GM18873 (cell line): ENCODE measurements around the gene NOL4L.

Experiments used
- ATAC-seq: cut with Tn5 transposase; IDR thresholded peaks from one replicate; pipeline ENCODE4 v1.9.1; 2021; ENCODE audit warnings: mild to moderate bottlenecking, moderate library complexity, moderate number of reproducible peaks; ENCODE audit not compliant: unreplicated experiment, low FRiP score

The NOL4L gene

DNA sequence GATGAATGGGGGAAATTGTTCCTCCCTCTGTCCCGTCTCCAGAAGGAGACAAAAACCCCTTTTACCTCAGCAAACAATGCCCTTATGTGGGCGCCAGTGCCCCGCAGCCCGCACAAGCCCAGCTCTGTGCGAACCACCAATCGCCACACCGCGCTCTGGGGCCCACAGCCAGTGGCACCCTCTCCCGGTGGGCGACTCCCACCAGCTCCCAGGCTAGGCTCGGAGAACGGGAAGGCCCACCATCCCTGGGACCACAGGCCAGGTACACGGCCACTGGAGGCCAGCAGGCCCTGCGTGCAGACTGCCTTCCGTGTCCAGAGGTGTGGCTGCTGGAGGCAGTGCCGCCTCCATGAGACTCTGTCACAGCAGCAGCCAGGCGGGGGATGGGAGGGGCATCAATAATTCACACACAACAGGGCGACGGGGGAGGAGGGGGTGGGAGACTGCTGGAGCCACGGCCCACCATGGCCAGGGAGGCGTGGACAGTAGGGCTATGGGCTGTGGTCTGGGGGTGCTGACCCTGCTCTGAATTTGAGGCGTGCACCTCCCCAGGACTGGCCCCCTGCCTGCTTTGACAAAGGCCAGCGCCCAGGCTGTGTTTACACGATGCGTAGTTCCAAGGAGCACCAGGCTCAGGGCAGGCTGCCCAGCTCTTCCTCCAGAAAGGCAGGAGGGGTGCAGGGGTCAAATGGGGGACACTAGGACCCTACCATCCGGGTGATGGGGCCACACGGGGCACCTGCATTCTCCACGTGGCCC is 121.3 kb downstream of the NOL4L start:
- no peak for ATAC-seq

DNA sequence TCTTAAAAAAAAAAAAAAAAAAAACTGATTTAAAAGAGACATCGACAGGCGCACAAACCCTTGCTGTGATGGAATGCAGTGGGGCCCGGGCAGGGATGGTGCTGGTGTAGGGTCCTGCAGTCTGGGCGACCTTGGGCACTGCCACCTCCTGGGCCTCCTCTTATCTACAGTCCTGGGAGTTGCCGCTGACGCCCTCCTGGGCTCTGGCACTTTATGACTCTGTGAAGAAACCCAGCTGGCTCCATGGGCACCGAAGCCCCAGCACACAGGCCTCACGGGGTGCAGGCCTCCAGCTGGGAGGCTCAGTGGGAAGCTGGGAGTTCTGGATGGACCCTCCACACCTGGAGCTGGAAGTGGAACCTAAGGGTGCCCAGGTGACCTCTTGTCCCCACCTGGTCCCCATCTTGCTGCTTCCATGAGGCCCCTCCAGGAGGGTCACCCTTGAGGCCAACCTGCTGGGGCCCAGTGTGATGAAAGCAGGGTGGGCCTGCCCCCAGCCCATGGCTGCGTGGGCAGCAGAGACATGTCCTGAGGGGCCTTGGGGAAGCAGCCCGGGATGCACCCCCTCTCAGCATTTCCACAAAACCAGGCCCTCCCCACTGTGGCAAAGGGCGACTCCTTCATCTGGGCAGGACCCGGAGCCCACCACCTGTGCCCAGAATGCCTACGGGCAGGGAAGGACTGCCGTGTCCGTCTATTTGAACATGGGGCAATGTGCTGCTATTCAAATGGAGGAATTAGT is 122.1 kb downstream of the NOL4L start:
- ATAC-seq: no peak

DNA sequence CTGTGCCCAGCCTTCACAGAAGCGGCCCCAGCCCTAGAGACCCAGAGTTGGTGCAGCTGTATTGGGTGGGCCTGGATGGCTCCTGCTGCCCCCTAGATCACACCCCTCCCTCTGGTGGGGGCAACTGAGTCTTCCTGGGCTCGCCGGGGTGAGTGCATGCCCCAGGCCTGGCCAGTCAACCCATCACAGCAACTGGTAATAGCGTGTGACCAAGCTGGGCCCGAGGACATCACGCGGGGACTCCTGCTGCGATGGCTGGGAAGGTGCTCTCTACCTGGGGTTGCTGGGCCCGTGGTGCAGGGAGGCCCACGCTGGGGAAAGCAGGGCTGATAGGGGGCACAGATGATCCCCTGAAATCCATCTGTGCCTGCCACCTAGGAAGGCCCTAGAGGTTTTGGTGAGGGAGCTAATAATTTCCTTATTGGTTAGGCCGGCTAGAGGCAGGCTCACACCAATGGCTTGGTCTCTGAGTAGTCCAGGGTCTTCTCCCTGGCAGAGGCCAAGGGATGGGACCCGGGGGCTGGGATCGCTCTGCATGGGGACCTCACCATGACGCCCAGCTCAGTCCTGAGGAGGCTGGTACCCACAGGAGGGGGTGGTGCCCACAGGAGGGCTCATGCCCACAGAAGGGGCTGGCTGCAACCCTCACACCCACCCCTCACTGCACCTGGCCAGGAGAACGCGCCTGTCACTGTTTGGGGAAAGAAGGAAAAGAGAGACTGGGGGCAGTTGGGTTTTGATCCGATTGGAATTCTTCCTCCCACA is 123.1 kb downstream of the NOL4L start:
- ATAC-seq: no peak

DNA sequence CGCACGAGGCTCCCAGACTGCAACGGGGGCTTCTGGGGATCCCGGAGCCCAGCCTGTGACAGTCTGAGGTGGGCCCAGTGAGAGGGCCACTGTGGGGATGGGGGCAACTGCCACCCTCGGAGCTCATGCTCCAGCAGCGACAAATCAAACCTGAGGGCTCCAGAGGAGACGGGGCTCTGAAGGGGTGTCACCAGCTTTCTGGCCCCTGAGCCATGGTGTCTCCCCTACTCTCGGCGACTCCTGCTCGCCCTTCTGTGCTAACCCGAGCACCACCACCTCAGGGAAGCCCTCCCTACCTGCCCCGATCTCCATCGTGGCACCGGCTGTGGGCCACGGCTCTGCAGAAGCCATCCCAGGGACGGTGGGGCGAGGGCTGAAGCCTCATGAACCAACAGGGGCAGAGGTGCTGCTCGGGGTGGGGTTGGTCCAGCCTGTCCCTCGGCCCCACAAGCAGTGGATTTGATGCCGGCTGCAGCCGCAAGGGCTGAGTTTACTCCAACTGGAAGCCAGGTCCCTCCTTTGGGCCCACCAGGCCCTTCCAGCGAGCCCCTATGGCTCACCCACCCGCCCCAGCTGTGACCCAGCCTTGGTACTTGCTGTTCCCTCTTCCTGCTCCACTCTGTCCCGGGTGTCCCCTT is 124.3 kb downstream of the NOL4L start:
- no peak for ATAC-seq

DNA sequence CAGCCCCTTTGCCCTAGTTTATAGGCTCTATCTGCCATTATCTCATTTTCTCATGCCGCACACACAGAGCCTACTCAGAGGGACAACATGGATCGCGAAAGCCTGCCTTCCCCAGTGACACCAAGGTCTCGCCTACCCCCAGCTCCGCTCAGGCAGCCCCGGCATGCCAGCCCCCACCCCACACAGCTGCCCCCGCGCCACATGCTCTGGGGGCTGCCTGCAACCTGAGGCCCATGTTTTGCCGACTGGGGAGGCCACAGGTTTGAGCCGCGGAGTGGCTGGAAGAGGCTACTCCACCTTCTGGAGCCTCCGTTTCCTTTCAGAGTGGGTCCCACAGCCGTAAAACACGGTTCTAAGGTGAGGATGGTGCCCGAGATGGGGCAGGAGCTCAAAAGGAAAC is 124.9 kb downstream of the NOL4L start:
- no peak for ATAC-seq

DNA sequence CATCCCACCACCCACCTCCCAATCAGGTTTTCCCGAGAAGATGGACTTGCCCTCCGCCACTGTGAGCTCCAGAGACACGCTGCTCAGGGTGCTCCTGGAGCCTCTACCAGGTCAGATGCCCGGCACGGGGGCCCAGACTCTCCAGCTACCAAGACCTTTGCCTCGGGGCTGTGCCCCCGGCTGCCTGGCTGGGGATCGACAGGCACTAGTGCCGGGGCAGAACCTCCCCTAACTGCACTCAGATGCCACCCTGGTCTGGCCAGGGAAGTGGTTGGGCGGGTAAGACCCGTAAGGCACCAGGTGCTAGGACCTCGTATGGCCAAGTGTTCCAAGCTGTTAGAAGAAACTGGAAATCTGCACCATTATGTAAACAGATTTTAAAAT is 126.3 kb downstream of the NOL4L start:
- no peak for ATAC-seq

DNA sequence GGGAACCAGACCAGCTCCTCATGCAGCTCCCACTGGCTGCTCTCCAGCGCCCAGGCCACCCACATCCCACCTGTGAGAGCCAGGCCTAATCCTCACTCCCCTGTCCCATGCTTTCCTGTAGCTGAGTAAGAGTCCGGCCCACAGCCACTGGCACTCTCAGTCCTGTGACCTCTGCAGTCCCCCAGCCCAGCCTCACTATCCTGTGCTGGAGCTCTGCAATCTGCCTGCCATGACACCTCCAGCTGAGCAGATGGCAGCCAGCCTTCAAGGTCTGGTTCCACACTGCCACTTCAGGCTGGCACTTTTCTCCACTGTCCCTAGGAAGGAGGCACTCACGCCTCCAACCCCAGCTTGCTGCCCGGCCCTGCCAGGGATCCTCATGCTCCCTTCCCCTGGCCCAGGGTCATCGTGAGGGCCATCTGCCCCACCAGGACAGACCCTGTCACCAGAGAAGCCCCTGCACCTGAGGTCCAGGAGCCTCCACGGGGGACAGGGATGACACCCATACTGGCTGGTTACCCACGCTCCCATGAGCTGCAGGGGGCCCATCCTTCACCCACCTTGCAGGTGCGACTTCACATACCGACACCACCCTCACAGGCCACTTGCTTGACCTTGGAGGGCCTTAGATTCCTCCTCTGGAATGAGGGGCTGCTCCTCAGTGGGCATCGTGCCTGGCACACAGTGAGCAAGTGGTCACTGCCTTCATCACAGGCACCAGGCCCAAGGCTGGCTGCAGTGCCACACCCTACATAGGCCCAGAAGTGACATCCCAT is 126.9 kb downstream of the NOL4L start:
- no peak for ATAC-seq

DNA sequence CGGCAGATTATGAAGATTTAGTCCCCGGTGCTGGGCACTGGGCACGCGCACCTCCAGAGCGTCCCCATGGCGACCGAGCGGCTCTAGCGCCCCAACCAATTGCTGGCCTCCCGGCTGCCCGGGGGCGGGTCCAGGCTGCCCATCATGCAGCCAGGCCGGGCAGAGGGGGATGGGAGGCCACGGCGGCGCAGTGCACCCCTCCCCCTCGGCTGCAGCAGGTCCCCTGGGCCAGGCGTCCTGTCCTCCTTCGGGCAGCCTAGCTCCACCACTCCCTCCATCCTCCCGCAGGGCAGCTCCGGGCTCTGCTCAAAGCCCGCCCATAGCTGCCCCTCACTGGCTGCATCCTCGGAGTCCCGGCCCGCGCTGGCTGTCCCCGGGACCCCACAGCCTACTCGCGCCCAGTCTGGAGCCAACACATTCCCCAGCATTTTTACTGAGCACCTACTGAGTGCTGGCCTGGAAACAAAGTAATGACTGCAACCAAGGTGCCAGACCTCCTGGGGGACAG is 127.6 kb downstream of the NOL4L start:
- ATAC-seq: no peak

DNA sequence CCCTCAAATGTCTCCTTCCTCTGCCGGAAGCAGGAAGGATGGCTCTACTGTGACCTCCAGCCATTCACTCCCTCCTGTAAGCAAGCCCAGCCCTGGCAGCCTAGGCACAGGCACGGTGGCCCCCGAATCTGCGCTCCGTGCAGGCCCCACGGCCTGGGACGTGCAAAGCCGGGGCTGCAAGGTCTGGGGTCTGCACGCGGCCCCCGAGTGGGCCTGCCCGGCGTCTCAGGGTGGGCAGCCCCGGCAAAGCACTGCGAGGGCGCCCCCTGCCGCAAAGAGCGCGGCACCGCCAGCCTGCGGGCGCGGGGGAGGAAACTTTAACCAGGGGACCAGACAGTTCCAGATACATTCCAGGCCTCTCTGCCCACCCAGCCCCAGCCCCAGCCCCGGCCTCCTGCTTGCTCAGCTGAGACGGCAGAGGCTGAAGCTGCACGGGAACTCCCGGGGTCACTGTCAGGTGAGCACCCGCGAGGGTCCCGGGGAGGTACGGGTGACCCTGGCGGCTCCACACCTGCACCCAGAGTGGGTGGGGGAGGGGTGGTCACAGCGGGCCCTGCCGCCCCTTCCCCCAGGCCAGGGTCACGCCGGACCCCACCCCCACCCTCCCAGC is 128.2 kb downstream of the NOL4L start:
- ATAC-seq: no peak

DNA sequence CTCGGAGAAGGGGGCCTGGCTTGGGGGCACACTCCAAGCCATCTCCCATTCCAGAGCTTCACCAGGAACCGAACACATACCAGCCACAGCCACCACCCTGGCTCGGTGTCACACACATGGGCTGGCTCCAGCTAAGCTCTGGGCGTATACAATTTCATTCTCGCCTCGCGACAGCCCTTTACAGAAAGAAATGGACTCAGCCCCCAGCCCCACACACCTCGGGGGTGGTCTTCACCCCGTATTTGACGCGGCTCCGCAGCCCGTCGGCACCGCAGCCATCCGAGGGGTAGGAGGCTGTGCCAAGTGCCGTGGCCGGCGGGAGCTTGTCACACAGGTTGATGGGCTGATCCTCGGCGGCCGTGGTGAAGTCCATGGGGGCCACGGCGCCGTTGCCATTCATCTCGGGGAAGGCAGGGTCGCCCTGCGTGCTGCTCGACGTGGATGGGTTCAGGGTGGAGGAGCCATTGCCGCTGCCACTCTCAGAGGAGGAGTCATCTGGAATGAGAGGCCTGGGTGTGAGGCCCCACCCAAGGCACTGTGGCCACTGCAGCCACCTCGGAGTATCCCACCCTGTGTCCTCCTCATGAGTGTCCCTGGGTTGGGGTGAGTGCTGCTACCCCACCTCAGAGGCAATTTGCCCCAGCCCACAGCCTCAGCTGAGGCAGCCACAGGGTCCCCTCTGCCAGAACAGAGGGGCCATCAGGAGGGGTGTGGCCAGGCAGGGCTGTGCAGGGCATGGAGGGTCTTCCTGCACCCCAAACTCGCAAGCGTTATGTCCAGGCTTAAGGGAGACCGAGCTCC is 129.0 kb downstream of the NOL4L start:
- ATAC-seq: no peak

DNA sequence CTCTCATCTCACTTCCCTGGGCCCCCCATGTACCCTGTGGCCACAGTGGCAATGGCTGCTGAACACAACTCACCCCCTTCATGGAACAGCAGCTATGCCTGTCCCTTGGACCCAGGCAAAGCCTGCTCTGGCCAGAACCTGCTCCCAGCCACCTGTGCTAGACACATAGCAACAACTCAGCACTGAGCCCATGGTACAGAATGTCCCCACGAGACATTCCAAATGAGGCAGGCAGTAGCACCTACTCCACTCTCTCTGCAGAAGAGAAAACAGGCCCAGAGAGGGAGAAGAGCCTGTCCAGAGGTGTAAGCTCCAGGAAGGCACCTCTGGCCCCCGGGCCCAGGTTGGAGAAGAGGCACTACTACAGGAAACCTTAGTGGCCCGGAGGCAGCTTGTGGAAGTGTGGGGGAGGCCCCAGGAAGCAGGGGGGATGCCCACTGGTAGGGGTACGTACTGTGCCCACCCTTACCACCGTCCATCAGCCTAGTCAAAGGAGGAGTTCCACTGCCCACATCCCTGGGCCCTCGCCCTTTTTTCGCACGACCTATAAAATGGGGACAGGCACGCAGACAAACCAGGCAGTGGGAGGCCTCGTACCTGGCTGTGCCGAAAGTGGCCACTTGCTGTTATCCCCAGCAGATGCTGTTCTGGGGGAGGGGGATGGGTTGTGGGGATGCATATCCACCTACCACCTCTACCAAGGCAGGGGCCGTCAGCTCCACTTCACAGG is 129.8 kb downstream of the NOL4L start:
- ATAC-seq: no peak

DNA sequence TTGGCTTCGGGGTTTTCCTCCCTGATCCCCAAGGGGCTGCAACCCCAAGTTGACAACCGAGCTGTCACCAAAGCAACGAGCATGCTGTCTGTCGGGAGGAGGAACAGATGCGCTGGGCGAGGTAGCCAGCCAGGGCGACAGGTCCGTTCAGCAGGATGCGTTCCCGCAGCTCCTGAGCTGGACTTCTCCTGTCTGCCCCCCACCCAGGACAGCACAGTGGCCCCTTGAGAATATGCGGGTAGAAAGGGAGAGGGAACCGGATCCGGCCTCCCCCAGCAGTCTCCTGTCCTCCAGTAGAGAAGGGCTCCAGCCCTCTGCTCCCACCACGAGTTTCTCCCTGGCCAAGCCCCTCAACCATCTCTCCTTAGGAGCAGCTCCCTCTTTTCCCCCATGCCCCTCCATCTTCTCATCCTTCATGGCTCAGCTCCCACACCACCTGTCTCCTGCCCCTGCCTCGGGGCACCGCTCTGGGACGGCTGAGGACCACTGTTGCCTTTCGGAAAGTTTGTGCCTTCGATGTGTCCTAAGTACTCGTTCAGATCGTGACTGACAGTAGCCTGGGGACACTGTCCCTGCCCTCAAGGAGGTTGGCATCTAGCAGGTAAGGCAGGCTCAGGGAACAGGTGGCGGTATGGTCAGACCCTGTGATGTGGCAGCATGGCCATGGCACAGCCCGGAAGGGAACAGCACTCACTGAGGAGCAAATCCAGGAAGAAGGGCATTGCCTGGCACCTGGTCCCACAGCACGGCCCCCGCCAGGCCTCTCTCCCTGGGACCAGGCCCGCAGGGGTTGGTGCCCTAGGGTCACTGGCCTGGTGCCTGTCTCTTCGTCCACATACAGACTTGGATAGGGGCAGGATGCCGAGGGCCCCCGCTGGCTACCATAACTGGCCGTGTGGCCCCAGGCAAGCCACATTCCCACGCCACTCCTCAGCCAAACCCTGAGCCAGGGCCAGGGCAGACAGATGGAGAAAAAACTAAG is 130.7 kb downstream of the NOL4L start:
- no peak for ATAC-seq

DNA sequence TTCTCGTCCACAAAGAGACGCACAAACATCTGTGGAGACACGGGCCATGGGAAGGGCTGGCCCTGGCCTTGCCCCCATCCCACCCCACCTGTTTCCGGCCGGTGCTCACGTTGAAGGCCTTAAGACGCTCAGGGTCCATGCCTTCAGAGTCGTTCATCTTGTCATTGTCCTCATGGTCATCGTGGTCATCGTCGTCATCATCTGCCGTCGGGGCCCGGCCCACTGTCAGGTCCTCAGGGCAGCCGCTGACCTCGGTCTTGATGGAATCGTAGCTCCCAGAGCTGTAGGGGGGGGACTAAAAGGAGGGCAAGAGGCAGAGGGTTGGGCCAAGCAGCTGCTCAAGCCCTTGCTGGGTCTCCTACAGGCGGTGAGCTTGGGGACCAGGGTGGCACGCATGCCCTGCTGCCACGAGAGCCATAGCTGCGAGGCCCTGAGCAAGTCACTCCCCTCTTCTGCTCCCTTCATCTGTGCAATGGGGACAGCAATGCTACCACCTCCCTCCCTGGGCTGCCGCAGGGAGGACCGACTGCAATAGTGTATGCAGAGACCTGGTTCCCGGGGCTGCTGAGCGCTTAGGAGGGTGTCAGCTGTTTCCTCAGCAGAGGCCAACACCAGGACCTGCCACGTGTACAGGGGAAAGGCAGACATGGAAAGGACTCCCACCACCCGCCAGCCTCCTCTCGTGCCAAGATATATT is 131.5 kb downstream of the NOL4L start:
- ATAC-seq: no peak

DNA sequence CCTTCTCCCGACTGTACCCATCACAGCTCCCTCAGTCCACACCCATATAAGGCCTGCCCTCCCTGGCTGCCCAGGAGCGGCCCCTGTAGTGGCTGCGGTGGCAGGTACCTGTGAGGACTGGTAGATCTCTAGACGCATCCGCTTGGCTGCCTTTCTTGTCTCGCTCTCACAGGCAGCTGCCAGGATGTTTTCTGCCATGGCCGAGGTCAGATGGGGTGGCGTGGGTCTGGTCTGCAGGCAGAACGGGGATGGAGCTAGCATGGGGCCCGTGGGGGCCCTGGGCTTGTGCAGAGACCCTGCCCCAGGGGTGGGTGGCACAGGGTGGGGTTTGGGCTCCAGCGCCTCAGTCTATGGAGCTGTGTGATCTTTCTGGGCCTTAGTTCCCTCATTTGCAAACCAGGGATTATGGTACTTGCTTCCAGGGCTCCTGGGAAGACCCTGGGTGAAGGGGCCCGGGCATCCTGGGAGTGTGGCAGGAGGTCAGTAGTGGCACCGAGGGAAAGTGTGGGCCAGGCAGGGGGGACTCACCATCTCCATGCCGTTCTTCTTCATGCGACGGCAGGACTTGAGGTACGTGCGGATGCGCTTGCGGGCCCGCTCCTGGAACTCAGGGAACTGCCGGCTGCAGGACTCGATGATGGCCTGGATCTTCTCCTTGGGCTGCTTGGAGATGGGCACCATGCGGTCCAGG is 132.2 kb downstream of the NOL4L start:
- no peak for ATAC-seq

DNA sequence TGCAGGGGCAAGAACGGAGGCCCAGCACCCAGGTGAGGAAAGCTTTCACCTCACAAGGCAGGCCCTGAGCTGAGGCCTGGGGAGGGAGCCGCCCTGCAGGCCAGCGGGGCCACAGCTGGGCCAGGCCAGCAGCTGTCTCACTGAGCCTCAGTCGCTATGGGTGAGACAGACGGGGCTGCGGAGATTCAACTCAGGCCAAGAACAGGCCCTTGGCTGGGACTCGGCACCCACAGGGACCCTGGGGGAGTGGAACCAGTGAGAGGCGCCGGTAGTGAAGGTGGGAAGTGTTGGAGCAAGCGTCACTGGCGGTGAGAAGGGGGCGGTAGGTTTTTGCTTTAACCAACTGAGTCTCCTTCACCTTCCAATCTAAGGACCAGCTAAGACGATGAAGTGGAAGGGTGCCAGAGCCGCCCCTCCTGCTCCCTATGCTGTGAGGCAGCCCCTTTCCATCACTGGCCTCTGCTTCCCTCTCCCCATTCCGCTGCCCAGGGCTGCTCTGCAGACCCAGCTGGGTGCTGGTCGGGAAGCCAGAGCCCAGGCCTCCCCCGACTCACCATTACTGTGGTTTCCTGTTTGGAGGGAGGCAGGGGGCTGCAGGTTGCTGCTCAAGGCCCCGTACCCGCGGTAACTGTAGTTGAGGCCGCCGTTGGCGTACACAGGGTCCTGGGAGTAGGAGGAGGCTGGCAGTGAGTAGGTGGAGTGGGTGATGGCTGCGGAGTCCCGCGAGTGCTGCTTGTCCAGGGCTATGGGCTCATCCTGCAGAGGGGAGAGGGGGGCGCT is 133.3 kb downstream of the NOL4L start:
- no peak for ATAC-seq
